IPS-NIHi7 (cell line): ENCODE results near the gene CNN3.
A peak's percentile ranks its signal among the peaks of the same experiment; 100 is the strongest.

ENCODE experiments used
- DNase-seq: peaks from one replicate; pipeline ENCODE4 v3.0.0; 2012; ENCODE audit warnings: mixed read lengths; ENCODE audit errors: extremely low spot score

CNN3 gene

DNA sequence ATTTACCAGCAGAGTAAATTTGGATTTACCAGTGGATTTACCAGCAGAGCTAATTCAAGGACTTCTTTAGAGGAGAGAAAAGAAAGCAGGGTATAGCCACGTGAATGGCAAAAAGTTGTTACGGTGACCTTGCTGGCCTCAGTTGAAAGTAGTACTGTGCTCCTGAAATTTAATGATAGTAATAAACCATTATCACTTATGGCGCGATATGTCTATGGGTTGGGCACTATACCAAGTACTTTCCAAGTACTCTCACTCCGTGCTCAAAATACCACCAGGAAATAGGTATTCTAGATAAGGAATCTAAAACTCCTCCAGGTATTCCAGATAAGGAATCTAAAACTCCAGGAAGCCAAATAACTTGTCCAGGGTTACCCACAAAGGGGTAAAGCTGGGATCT is 70.9 kb downstream of the CNN3 start:
- DNase-seq: no peak

DNA sequence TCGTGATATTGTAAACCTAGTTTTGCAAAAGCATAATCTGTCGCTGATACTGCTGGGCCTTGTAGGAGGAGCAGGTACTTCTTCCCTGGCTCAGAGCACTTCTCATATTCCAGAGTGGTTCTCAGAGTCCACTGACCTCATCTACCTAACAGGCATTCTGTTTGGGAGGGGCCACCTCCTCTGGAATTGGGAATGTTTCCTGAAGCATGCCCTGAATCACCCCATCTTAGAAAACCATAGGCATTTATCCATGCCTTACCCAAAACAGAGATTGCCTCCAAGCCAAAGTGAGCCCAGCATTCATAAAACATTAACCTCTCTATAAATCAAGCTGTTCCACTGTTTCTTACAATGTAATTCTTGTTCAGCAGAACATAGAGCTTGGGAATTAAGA is 71.6 kb downstream of the CNN3 start:
- no peak for DNase-seq

DNA sequence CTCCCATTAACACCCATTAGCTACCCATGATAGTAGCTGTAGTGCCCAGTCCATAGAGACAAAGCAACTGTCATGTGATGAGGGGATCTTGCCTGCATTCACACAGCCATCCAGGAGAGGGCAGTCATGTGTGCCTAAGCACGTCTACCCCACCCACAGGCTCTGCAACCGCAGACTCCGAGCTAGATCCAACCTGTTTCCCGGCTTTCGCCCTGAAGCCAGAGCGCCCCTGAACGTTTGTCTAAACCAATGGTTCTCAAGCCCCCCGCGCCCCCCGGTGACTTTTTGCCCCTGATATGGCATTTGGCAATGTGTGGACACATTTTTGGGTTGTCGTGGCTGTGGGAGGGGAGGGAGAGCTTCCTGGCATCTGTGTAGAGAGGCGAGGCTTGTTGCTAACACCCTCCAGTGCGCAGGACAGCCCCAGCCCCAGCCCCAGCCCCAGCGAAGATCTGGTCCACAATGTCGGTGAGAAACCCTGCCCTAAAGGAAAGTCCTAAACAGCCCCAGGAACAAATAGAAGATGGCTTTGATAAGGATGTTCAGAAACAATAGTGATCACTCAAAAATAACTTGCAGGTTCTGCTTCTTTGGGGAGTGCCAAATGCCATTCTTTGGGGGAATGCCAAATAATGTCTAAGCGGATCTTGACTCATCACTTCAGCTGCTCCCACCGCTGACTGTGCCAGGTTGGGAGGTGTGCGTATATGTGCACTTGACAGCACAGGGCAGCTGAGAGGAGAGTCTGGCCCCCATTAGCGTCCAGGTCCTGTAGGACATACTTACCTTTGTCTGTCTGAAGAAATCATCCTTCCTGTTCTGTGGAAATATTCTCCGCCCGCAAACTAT is 72.2 kb downstream of the CNN3 start:
- peak; percentile 97 for DNase-seq

DNA sequence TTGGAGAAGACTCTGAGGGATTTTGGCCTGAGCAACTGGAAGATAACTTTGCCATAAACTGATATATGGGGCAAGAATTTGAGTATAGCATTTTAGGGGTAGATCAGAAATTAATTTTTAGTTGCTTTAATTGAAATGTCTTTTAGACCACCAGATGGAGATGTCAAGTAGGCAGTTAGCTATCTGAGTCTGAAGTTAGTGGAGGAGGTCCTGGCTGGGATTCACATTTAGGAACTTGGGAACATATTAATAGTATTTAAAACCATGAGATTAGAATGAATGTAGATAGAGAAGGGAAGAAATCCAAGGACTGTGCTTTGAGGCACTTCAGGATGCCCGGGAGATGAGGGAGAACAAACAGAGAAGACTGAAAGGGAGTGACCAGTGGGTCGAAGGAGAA is 74.1 kb downstream of the CNN3 start:
- no peak for DNase-seq

DNA sequence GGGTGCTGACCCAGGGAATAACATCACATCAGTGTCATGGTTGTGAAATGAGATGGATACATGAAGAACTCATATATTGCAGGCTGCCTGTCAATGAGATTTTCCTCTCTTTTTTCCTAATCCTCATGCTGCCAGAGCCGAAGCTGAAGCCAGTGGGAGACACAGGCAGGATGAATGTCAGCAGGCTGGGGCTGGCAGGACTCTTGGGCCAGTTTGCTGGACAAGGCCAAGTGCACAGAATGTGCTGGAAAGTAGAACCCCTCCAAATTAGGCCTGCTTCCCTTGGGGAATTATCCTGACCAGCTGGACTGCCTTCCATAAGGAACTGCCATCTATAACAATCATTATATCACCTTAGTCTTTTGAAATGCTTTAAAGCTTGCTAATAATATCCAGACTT is 75.3 kb downstream of the CNN3 start:
- DNase-seq: no peak
